Epithelial cell of esophagus (primary cell): Measurements from ENCODE around the gene FLNB.

Experiments used
- DNase-seq: peaks from one replicate; pipeline ENCODE4 v3.0.0; 2010; ENCODE audit warnings: low read depth
- H3K4me3 ChIP-seq: 2 replicates; pipeline ENCODE4 v1.5.1; 2011; ENCODE audit warnings: mild to moderate bottlenecking, low read length, control low read depth
- CTCF ChIP-seq: IDR thresholded peaks from 2 replicates; pipeline ENCODE4 v1.5.1; 2011; ENCODE audit warnings: low read depth, mild to moderate bottlenecking, low read length, control low read depth, inconsistent platforms; ENCODE audit not compliant: insufficient read depth; ENCODE audit errors: missing control alignments

Gene FLNB

GRCh38 chr3:57962448-57962834 is 45.8 kb upstream of the FLNB start:
- no peak overlapping the region for H3K4me3 ChIP-seq
- no peak for DNase-seq
- no peak for TF ChIP-seq CTCF

GRCh38 chr3:57963811-57964346 is 44.3 kb upstream of the FLNB start:
- DNase-seq, result peak; percentile 68
- no peak overlapping the region for H3K4me3 ChIP-seq
- no peak for TF ChIP-seq CTCF

GRCh38 chr3:57966829-57967228 is 41.4 kb upstream of the FLNB start:
- no peak overlapping the region for H3K4me3 ChIP-seq
- DNase-seq, result no peak
- TF ChIP-seq CTCF, result no peak

- no peak for TF ChIP-seq CTCF
- DNase-seq, result no peak
- no peak overlapping the region for H3K4me3 ChIP-seq
These were observed 40.6 kb upstream of the FLNB start for GRCh38 chr3:57967590-57967989.

GRCh38 chr3:57968501-57968900 is 39.7 kb upstream of the FLNB start:
- no peak for DNase-seq
- no peak for TF ChIP-seq CTCF
- H3K4me3 ChIP-seq, result no peak overlapping the region

- H3K4me3 ChIP-seq, result no peak overlapping the region
- no peak for DNase-seq
- TF ChIP-seq CTCF, result no peak
These were observed 36.2 kb upstream of the FLNB start for GRCh38 chr3:57971975-57972374.

GRCh38 chr3:57972531-57973111 is 35.6 kb upstream of the FLNB start:
- DNase-seq, result peak; percentile 64
- no peak overlapping the region for H3K4me3 ChIP-seq
- TF ChIP-seq CTCF, result no peak
